Neural cell (in vitro differentiated cells): ENCODE results near the gene PMEPA1.

Experiments
- MXI1 ChIP-seq: fragments of 450-650 bp; conservative IDR thresholded peaks from 2 replicates; pipeline ENCODE4 v1.6.1; 2014; ENCODE audit warnings: antibody characterized with exemption, mild to moderate bottlenecking; ENCODE audit not compliant: poor library complexity, severe bottlenecking
- TF ChIP-seq, protein P1 (sequence below): fragments of 450-650 bp; IDR thresholded peaks from 2 replicates; pipeline ENCODE4 v1.5.1; 2014; ENCODE audit warnings: antibody characterized with exemption, mild to moderate bottlenecking, moderate library complexity; ENCODE audit not compliant: poor library complexity, severe bottlenecking

DNA sequence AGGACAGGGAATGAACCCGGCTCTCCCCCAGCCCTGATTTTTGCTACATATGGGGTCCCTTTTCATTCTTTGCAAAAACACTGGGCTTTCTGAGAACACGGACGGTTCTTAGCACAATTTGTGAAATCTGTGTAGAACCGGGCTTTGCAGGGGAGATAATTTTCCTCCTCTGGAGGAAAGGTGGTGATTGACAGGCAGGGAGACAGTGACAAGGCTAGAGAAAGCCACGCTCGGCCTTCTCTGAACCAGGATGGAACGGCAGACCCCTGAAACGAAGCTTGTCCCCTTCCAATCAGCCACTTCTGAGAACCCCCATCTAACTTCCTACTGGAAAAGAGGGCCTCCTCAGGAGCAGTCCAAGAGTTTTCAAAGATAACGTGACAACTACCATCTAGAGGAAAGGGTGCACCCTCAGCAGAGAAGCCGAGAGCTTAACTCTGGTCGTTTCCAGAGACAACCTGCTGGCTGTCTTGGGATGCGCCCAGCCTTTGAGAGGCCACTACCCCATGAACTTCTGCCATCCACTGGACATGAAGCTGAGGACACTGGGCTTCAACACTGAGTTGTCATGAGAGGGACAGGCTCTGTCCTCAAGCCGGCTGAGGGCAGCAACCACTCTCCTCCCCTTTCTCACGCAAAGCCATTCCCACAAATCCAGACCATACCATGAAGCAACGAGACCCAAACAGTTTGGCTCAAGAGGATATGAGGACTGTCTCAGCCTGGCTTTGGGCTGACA is 60.8 kb downstream of the PMEPA1 start:
- TF ChIP-seq, protein P1, sequence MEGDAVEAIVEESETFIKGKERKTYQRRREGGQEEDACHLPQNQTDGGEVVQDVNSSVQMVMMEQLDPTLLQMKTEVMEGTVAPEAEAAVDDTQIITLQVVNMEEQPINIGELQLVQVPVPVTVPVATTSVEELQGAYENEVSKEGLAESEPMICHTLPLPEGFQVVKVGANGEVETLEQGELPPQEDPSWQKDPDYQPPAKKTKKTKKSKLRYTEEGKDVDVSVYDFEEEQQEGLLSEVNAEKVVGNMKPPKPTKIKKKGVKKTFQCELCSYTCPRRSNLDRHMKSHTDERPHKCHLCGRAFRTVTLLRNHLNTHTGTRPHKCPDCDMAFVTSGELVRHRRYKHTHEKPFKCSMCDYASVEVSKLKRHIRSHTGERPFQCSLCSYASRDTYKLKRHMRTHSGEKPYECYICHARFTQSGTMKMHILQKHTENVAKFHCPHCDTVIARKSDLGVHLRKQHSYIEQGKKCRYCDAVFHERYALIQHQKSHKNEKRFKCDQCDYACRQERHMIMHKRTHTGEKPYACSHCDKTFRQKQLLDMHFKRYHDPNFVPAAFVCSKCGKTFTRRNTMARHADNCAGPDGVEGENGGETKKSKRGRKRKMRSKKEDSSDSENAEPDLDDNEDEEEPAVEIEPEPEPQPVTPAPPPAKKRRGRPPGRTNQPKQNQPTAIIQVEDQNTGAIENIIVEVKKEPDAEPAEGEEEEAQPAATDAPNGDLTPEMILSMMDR, result no peak
- no peak for TF ChIP-seq MXI1
